ENCODE measurements around the gene CDK15. TPM values are rescaled to one million over a fixed set of nuclear protein-coding genes. Genes with fewer than 3 reads are reported as not detected.

CDK15 gene
- polyA plus RNA-seq, 2 of the 4 experiments (the other 2 are of a cell fraction) = not detected

- Histone ChIP-seq H3K4me2 (no peak overlapping the region), H3K4me1 (peaks cover 6% of the 10 kb centered on the region; the same call in 2 of the 3 replicates), H3K4me3 (no peak overlapping the region), H3K9me3 (no peaks in the 10 kb centered on the region), H3K27ac (no peak overlapping the region)
- TF ChIP-seq CBX8 (IDR thresholded peaks at IDR 0.05) = no peak
- no peak for TF ChIP-seq MAZ (IDR thresholded peaks at IDR 0.05; ENCODE audit: borderline replicate concordance, low read depth, low read length)
- TF ChIP-seq MAFK (IDR thresholded peaks at IDR 0.05; ENCODE audit: partially characterized antibody) = no peak
- TF ChIP-seq BCL3 (IDR thresholded peaks at IDR 0.05) = no peak
- DNase-seq (ENCODE audit: low read depth in 1 of 2, low spot score in 1 of 2) (no peak), ATAC-seq (no peak), FAIRE-seq (no peak)
- WGBS (ENCODE audit: missing lambda C conversion rate) = 33% methylated on average over 1 of the region's 1 CpG
- POLR2A ChIA-PET = no interaction called here
- CTCF ChIA-PET = interaction anchor here (1.3 to 3.0 kb wide), 2 partner anchors 11 to 374 kb away, joined by 5 to 10 read pairs; no protein-coding TSS in a partner anchor
Measured at GRCh38 chr2:201784563-201784962, 21.8 kb upstream of the CDK15 start.

- CTCF ChIA-PET = interaction anchor here (1.3 to 3.0 kb wide), 2 partner anchors 10 to 374 kb away, joined by 5 to 10 read pairs; no protein-coding TSS in a partner anchor
- 90% methylated on average over 4 of the region's 4 CpGs for WGBS (ENCODE audit: missing lambda C conversion rate)
- no peak for ATAC-seq
Measured at GRCh38 chr2:201785135-201785534, 21.2 kb upstream of the CDK15 start.

GRCh38 chr2:201786471-201786870 lies 19.9 kb upstream of the CDK15 start:
- CTCF ChIA-PET = interaction anchor here (1.2 kb wide), 1 partner anchor 10 kb away, joined by 4 read pairs; no protein-coding TSS in a partner anchor
- no peak for TF ChIP-seq TP53 (CRISPR knock-in tag; IDR thresholded peaks at IDR 0.05)
- TF ChIP-seq PBX3 (IDR thresholded peaks at IDR 0.05) = no peak
- no peak for TF ChIP-seq POLR2A (IDR thresholded peaks at IDR 0.05; ENCODE audit: low read length)
- no peak for TF ChIP-seq MYC (IDR thresholded peaks at IDR 0.05; ENCODE audit: borderline replicate concordance, low read length)
- no peak for TF ChIP-seq SREBF2 (IDR thresholded peaks at IDR 0.05)
- no peak for TF ChIP-seq JUNB (IDR thresholded peaks at IDR 0.05)
- no peak for TF ChIP-seq ESRRA (IDR thresholded peaks at IDR 0.05; ENCODE audit: borderline replicate concordance, low read length)
- no peak for TF ChIP-seq RCOR1 (IDR thresholded peaks at IDR 0.05; ENCODE audit: low read depth, low read length)
- no peak for TF ChIP-seq HMGXB4 (CRISPR knock-in tag; IDR thresholded peaks at IDR 0.05; ENCODE audit: borderline replicate concordance)
- no peak for TF ChIP-seq USF2 (IDR thresholded peaks at IDR 0.05)
- TF ChIP-seq BHLHE40 (IDR thresholded peaks at IDR 0.05; ENCODE audit: low read depth, low read length) = no peak
- DNase-seq (ENCODE audit: low read depth in 1 of 2, low spot score in 1 of 2) (no peak), ATAC-seq (no peak), FAIRE-seq (no peak)
- Histone ChIP-seq H3K27ac (no peak overlapping the region), H3K4me1 (0 out of 3 replicates have a peak, but pooled peaks cover 3% of the 10 kb centered on the region), H3K9me3 (no peaks in the 10 kb centered on the region), H3K4me2 (no peak overlapping the region), H3K4me3 (no peak overlapping the region)
- POLR2A ChIA-PET = no interaction called here

More at GRCh38 chr2:201785135-201785534, 21.2 kb upstream of the CDK15 start:
- H3K9me3 ChIP-seq = no peaks in the 10 kb centered on the region
- TF ChIP-seq JUN (IDR thresholded peaks at IDR 0.05) (no peak), RAD21 (conservative IDR thresholded peaks at IDR 0.05 in 1 of 2, IDR thresholded peaks at IDR 0.05 in 1 of 2) (no peak), HOXA7 (CRISPR knock-in tag; IDR thresholded peaks at IDR 0.05) (no peak), POLR2AphosphoS2 (conservative IDR thresholded peaks at IDR 0.05; ENCODE audit: low read length) (no peak)
- no peak for DNase-seq (ENCODE audit: low read depth in 1 of 2, low spot score in 1 of 2)
- H3K4me2 ChIP-seq = no peak overlapping the region
- H3K4me3 ChIP-seq = no peak overlapping the region
- H3K27ac ChIP-seq = no peak overlapping the region
- 0 out of 3 replicates have a peak, but pooled peaks cover 3% of the 10 kb centered on the region for H3K4me1 ChIP-seq
- POLR2A ChIA-PET = no interaction called here
- no peak for FAIRE-seq

Measured in A549 (cell line).